GM19240 (cell line): Measurements from ENCODE around the gene FGFR2.

Experiments used
- DNase-seq: peaks from one replicate; pipeline ENCODE4 v3.0.0; 2011; ENCODE audit warnings: low spot score; ENCODE audit not compliant: insufficient read length

Gene FGFR2

GRCh38 chr10:121497513-121498470 is 100.5 kb downstream of the FGFR2 start:
- no peak for DNase-seq

GRCh38 chr10:121495719-121496118 is 102.5 kb downstream of the FGFR2 start:
- DNase-seq = no peak

GRCh38 chr10:121494296-121494695 is 103.9 kb downstream of the FGFR2 start:
- no peak for DNase-seq

GRCh38 chr10:121493521-121493920 is 104.7 kb downstream of the FGFR2 start:
- DNase-seq = no peak

- DNase-seq = no peak
These were observed 107.2 kb downstream of the FGFR2 start for GRCh38 chr10:121490871-121491519.

GRCh38 chr10:121485436-121486139 is 112.7 kb downstream of the FGFR2 start:
- DNase-seq = no peak

- no peak for DNase-seq
These were observed 113.4 kb downstream of the FGFR2 start for GRCh38 chr10:121484816-121485215.

GRCh38 chr10:121484401-121484800 is 113.8 kb downstream of the FGFR2 start:
- no peak for DNase-seq

- no peak for DNase-seq
These were observed 117.1 kb downstream of the FGFR2 start for GRCh38 chr10:121481180-121481579.

GRCh38 chr10:121478556-121478955 is 119.7 kb downstream of the FGFR2 start:
- DNase-seq = no peak

GRCh38 chr10:121469797-121470606 is 128.2 kb downstream of the FGFR2 start:
- no peak for DNase-seq

- no peak for DNase-seq
These were observed 129.5 kb downstream of the FGFR2 start for GRCh38 chr10:121468726-121469125.

- DNase-seq = no peak
These were observed 131.8 kb downstream of the FGFR2 start for GRCh38 chr10:121466424-121466823.

GRCh38 chr10:121465215-121465614 is 133.0 kb downstream of the FGFR2 start:
- no peak for DNase-seq

- no peak for DNase-seq
These were observed 133.7 kb downstream of the FGFR2 start for GRCh38 chr10:121464517-121464916.

GRCh38 chr10:121462955-121463354 is 135.3 kb downstream of the FGFR2 start:
- DNase-seq = no peak

GRCh38 chr10:121462281-121462680 is 136.0 kb downstream of the FGFR2 start:
- no peak for DNase-seq

- DNase-seq = no peak
These were observed 136.9 kb downstream of the FGFR2 start for GRCh38 chr10:121461307-121461706.

GRCh38 chr10:121460733-121461132 is 137.5 kb downstream of the FGFR2 start:
- DNase-seq = no peak

- no peak for DNase-seq
These were observed 138.4 kb downstream of the FGFR2 start for GRCh38 chr10:121459622-121460453.
